RWPE2 (cell line): ENCODE results near the gene MVK.

ENCODE experiments used
- ATAC-seq: fragments of 200-7000 bp; cut with Tn5 transposase; 3 replicates; pipeline ENCODE4 v1.9.1; 2021; ENCODE audit warnings: low read depth
- DNase-seq: peaks from one replicate; pipeline ENCODE4 v3.0.0-alpha.2; 2020; ENCODE audit warnings: low spot score
- H3K27ac ChIP-seq: fragments of 450-650 bp; 2 replicates; pipeline ENCODE4 v1.5.1; 2017; ENCODE audit warnings: mild to moderate bottlenecking; ENCODE audit not compliant: poor library complexity, severe bottlenecking
- H3K27me3 ChIP-seq: fragments of 250-450 bp; sonication (Bioruptor Pico); 2 replicates; pipeline ENCODE4 v1.5.1; 2021; ENCODE audit warnings: mild to moderate bottlenecking, moderate library complexity; ENCODE audit not compliant: insufficient read depth, poor library complexity, severe bottlenecking
- H3K36me3 ChIP-seq: fragments of 250-450 bp; sonication (Bioruptor Pico); 2 replicates; pipeline ENCODE4 v1.5.1; 2020; ENCODE audit warnings: low read depth, mild to moderate bottlenecking, moderate library complexity
- H3K4me1 ChIP-seq: fragments of 250-450 bp; sonication (Bioruptor Pico); 2 replicates; pipeline ENCODE4 v1.5.1; 2021; ENCODE audit warnings: mild to moderate bottlenecking, moderate library complexity; ENCODE audit not compliant: insufficient read depth, poor library complexity, severe bottlenecking
- H3K4me3 ChIP-seq: fragments of 250-450 bp; sonication (Bioruptor Pico); 2 replicates; pipeline ENCODE4 v1.5.1; 2021; ENCODE audit warnings: mild to moderate bottlenecking, moderate library complexity; ENCODE audit not compliant: severe bottlenecking
- H3K9me3 ChIP-seq: fragments of 250-450 bp; sonication (Bioruptor Pico); 2 replicates; pipeline ENCODE4 v1.5.1; 2021; ENCODE audit warnings: mild to moderate bottlenecking, moderate library complexity; ENCODE audit not compliant: severe bottlenecking
- TF ChIP-seq, protein P1 (sequence below): fragments of 450-650 bp; IDR thresholded peaks from one replicate; pipeline ENCODE4 v1.5.1; 2017; ENCODE audit warnings: mild to moderate bottlenecking, moderate library complexity; ENCODE audit not compliant: poor library complexity, severe bottlenecking

Gene MVK

DNA sequence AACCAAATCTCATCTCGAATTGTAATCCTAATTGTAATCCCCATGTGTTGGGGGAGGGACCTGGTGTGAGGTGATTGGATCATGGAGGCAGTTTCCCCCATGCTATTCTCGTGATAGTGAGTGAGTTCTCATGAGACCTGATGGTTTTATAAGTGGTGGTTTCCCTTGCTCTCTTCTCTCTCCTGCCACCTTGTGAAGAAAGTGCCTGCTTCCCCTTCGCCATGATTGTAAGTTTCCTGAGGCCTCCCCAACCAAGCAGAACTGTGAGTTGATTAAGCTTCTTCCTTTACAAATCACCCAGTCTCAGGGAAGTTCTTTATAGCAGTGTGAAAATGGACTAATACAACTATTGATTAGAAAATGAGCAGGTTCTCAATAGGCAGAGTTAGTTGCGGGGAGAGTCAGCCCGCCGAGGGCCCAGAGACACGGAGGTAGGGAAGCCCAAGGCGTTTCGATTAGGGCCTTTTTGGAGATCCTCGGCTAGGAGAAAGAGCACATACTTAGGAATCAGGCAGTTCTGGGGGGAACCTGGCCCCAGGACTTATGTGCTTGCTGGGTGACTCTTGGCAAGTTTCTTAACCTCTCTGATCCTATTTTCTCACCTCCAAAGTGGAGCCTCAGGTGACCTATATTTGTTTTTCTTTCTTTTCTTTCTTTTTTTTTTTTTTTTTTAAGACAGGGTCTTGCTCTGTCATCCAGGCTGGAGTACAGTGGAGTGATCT lies 65.7 kb downstream of the MVK start:
- Histone ChIP-seq H3K4me1 (no peaks in the 10 kb centered on the region), H3K27me3 (no peaks in the 10 kb centered on the region), H3K36me3 (no peaks in the 10 kb centered on the region), H3K4me3 (no peak overlapping the region), H3K9me3 (no peaks in the 10 kb centered on the region), H3K27ac (no peak overlapping the region)
- no peak for DNase-seq
- TF ChIP-seq, protein P1, sequence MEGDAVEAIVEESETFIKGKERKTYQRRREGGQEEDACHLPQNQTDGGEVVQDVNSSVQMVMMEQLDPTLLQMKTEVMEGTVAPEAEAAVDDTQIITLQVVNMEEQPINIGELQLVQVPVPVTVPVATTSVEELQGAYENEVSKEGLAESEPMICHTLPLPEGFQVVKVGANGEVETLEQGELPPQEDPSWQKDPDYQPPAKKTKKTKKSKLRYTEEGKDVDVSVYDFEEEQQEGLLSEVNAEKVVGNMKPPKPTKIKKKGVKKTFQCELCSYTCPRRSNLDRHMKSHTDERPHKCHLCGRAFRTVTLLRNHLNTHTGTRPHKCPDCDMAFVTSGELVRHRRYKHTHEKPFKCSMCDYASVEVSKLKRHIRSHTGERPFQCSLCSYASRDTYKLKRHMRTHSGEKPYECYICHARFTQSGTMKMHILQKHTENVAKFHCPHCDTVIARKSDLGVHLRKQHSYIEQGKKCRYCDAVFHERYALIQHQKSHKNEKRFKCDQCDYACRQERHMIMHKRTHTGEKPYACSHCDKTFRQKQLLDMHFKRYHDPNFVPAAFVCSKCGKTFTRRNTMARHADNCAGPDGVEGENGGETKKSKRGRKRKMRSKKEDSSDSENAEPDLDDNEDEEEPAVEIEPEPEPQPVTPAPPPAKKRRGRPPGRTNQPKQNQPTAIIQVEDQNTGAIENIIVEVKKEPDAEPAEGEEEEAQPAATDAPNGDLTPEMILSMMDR: no peak
- ATAC-seq: no peak

DNA sequence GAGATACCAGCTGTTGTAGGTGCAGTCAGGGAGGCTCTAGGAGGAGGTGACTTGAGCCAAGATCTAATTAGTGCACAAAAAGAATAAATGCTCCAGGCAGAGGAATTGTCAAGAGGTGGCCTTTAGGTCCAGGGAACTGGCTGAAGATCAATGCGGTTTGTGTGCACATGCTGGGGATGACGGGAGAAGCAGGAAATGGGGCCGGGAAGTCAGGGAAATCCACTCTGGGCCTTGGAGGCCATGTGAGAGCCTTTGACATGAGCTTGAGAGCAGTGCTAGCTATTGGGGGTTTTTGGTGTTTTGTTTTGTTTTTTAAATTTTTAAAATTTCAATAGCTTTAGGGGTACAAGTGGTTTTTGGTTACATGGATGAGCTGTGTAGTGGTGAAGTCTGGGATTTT lies 67.4 kb downstream of the MVK start:
- no peaks in the 10 kb centered on the region for H3K9me3 ChIP-seq
- TF ChIP-seq, protein P1: no peak
- H3K4me1 ChIP-seq: no peaks in the 10 kb centered on the region
- DNase-seq (no peak), ATAC-seq (no peak)
- no peaks in the 10 kb centered on the region for H3K36me3 ChIP-seq
- no peak overlapping the region for H3K27ac ChIP-seq
- H3K27me3 ChIP-seq: no peaks in the 10 kb centered on the region
- no peak overlapping the region for H3K4me3 ChIP-seq

DNA sequence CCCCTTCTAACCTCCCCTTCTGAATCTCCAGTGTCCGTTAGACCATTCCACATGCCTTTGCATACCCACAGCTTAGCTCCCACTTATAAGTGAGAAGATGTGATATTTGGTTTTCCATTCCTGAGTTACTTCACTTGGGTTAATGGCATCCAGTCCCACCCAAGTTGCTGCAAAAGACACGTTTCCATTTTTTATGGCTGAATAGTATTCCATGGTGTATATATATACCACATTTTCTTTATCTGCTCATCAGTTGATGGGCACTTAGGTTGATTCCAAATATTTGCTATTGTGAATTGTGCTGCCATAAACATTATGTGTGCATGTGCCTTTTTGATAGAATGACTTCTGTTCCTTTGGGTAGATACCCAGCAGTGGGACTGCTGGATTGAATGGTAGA lies 67.8 kb downstream of the MVK start:
- no peaks in the 10 kb centered on the region for H3K27me3 ChIP-seq
- TF ChIP-seq, protein P1: no peak

DNA sequence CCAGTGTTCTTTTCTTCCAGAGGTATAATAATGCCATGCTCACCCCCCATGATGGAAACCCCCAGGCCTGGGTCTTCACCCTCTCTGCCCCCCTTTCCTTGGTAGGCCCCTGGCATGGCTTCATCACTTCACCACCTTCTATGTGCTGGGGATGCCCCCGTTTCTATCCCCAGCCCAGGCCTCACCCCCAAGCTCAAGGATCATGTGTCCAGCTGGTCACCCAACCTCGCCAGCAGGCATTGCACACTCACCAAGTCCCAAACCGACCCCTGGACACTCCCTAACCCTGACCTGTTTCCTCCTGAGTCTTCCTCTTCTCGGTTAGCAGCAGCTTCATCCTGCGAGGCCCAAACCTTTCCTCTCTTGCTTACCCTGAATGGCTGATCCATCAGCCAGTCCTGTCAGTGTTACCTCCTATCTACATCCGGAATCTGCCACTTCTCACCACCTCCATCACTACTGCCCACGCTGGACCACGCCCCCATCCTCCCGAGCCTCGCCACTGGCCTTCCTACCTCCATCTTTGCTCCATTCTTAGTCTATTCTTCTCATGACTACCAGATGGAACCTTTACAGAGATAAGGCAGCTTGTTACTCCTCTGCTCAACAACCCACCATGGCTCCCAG lies 69.0 kb downstream of the MVK start:
- DNase-seq (no peak), ATAC-seq (no peak)
- no peaks in the 10 kb centered on the region for H3K27me3 ChIP-seq
- no peaks in the 10 kb centered on the region for H3K36me3 ChIP-seq
- H3K9me3 ChIP-seq: no peaks in the 10 kb centered on the region
- H3K27ac ChIP-seq: no peak overlapping the region
- H3K4me1 ChIP-seq: no peaks in the 10 kb centered on the region
- TF ChIP-seq, protein P1: no peak
- no peak overlapping the region for H3K4me3 ChIP-seq

More for the DNA sequence above, 67.8 kb downstream of the MVK start:
- no peaks in the 10 kb centered on the region for H3K4me1 ChIP-seq
- ATAC-seq (no peak), DNase-seq (no peak)
- H3K27ac ChIP-seq: no peak overlapping the region
- no peaks in the 10 kb centered on the region for H3K9me3 ChIP-seq
- H3K4me3 ChIP-seq: no peak overlapping the region
- H3K36me3 ChIP-seq: no peaks in the 10 kb centered on the region

DNA sequence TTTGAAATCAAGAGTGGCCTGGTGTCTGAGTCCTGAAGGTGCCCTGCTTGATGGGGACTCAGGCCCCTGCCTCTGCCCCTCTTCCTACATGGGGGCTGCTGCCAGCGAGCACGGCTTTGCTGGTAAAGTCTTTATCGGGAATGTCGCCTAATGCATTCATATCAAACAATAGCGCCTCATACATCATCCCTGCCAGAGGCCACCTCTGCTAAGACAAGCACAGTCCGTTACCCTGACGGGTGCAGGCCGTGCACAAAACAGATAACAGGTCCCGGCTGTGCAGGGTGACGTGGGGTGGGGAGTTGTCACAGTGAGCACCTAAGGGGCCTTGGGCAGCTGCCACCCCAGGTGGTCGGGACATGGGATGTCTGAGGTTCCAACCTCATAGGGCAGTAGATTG lies 71.6 kb downstream of the MVK start:
- H3K4me3 ChIP-seq: no peak overlapping the region
- no peaks in the 10 kb centered on the region for H3K27me3 ChIP-seq
- H3K27ac ChIP-seq: no peak overlapping the region
- no peak for ATAC-seq
- H3K36me3 ChIP-seq: no peaks in the 10 kb centered on the region
- no peak for DNase-seq
- H3K9me3 ChIP-seq: no peaks in the 10 kb centered on the region
- TF ChIP-seq, protein P1: no peak
- H3K4me1 ChIP-seq: no peaks in the 10 kb centered on the region
